ENCODE data around the gene PPP2R3B.
"Not testable (repeated sequence)": the region's sequence is repeated elsewhere in the genome, so short reads cannot be mapped to it uniquely, and the experiment has no call there.

Gene PPP2R3B

DNA sequence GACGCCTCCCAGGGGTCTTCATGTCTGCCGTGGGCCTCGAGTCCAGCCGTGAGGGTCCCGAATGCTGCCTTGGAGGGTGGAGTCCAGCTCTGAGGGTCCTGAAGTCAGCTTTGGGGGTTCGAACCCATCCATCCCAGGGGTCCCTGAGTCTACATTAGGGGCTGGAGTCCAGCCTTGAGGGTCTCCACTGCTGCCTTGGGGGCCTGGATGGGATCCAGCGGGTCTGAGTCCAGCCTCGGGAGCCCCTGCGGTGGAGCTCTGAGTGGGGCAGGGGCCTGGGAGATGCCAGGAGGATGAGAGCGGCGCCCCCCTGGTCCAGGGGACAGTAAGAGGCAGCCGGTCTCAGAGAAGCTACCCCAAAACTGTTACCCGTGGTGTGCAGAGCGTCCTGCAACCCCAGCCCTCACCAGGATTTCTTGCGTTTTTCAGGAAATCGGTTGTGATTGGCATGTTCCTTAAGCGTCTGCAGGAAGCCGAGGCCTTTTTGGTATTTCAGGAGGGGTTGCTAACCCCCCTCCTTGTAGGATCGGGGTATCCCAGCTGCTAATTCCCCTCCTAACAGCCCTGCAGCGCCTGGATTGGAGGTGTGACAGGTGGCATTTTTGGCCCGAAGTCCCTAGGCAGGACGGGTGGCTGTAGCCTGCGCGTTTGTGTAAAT lies 66.5 kb downstream of the PPP2R3B start:
- no peak for DNase-seq (ENCODE audit: low spot score)

DNA sequence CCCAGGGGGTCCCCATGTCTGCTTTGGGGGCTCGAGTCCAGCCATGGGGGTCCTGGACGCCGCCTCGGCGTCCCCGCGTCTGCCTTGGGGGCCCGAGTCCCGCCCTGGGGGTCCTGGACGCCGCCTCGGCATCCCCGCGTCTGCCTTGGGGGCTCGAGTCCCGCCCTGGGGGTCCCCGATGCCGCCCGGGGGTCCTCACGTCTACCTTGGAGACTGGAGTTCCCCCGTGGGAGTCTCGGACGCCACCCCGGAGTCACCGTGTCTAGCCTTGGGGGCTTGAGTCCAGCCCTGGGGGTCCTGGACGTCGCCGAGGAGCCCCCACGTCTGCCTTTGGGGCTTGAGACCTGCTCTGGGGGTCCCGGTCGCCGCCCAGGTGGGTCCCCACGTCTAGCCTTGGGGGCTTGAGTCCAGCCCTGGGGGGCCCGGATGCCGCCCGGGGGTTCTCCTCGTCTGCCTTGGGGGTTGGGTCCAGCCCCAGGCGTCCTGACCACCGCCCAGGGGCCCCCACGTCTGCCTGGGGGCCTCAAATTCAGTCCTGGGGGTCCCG lies 67.1 kb downstream of the PPP2R3B start:
- DNase-seq (ENCODE audit: low spot score) = no peak

DNA sequence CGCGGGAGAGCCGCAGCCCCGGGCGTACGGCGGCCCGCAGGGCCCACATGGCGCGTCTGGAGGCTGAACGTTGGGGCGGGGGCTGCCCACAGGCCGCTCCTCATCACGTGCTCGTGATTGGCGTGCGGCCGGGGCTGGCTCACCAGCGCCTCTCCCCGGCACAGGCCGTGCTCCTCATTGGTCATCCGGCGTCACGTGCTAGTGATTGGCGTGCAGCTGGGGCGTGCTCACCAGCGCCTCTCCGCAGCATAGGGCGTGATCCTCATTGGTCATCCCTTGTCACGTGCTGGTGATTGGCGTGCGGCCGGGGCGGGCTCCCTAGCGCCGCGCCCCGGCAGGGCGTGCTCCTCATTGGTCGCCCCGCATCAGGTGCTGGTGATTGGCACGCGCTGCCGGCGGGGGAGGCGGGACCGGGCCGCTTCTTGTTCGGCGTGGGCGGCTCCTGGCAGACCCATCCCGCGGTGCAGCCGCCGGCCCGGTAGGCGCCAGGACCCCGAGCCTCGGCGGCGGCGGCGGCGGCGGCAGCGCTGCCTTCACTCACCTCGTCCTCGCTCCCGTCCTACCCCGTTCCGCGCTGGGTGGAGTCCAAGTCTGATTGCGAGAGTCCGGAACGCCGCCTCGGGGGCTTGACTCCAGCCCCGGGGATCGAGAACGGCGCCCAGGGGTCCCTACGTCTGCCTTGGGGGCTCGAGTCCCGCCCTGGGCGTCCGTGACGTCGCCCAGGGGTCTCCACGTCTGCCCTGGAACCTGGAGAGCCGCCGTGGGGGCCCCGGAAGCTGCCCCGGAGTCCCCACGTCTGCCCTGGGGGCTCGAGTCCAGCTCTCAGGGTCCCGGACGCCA lies 67.7 kb downstream of the PPP2R3B start, which contains the start of gene GTPBP6:
Gene GTPBP6 (minus strand): TSS at position 58 of the 840 bp plus-strand sequence. CDS start 9 bp downstream, at position 49.
- peak; percentile 97 for DNase-seq (ENCODE audit: low spot score)

DNA sequence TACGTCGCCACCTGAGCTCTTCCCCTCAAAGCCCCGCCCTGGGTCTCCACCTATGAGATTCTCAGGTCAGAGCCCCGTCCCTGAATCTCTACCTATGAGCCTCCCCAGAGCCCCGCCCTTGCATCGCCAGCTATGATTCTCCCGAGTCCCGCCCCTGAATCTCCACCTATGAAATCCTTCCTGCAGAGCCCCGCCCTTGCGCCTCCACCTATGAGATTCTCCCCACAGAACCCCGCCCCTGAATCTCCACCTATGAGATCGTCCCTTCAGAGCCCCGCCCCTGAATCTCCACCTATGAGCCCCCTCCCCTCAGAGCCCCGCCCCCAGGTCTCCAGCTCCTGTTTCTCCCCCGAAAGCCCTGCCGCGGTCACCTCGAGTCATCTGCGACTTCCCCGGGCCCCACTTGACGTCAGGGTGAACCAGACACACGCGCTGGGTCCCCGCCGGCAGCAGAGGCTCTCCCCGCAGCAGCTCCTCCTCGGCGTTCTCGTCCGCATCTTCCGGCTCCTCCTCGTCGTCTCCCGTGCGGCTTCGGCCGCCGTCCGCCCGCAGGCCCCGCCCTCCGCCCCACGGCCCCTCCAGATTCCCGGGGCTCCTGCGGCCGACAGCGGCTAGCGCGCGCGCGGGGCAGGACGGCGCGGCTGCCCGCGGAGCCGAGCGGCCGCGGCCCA lies 68.5 kb downstream of the PPP2R3B start:
- peak; percentile 94 for DNase-seq (ENCODE audit: low spot score)

DNA sequence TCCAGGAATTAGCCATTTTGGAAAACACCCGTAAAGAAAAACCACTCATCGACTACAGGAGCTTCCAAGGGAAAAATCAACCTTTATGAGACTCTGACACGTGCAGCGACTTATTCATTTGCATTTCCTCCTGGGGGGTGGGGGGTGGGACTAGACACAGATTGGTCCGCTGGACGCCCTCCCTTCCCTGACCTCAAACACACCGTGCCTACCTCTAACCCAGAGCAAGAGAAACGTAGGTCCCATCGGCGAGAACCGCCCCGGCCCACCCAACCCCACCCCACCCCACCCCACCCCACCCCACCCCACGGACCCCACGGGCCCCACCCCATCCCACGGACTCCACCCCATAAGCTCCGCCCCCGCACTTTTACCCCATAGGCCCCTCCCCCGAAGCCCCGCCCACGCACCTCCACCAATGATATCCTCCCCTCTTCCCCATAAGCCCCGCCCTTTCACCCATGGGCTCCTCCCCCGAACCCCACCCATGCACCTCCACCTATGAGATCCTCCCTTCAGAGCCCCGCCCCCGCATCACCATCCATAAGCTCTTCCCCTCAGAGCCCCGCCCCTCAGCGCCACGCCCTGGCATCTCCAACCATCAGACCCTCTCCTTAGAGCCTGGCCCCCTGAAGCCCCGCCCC lies 69.2 kb downstream of the PPP2R3B start:
- no peak for DNase-seq (ENCODE audit: low spot score)

DNA sequence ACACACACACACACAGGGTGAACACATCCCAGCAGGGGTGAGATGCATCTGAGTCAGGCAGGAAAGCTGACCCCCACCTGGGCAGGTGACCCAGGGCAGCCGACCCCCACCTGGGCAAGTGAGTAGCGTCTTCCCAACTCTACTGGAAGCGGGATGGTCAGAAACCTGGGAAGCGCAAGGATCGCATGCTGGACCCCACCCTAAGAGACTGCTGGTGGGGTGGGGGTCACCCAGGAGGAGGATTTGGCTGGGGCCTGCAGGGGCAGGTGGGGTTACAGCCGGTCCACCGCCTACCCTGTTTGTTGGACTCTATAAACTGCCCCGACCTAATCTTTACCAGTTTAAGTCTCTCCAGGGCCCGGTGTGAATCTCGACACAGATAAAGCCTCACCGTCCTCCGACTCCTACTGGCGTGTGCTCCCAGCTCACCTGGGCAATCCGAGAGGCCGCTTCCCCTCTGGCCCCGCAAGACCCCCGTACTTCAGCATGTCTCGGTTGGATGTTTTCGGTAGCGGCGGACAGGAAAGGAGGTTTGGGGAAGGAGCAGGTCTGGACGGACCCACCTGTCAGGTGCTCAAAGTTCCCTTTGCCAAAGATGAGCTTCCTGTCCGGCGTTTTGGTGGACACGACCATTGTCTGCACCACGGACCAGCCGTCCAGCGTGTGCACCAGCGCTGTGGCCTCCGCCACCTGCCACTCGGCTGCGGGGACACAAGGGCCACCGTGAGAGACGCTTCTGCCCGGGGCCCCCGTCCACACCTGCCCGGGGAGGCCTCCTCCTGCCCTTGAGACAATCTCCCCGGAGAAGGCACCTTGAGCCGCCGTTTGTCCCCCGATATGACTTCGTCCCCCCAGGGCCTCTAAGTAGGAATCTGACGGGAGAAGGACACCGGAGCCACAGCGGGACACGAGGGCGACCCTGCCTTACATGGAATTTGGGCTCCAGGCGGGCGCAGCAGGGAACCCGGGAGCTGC lies 70.1 kb downstream of the PPP2R3B start:
- no peak for DNase-seq (ENCODE audit: low spot score)

DNA sequence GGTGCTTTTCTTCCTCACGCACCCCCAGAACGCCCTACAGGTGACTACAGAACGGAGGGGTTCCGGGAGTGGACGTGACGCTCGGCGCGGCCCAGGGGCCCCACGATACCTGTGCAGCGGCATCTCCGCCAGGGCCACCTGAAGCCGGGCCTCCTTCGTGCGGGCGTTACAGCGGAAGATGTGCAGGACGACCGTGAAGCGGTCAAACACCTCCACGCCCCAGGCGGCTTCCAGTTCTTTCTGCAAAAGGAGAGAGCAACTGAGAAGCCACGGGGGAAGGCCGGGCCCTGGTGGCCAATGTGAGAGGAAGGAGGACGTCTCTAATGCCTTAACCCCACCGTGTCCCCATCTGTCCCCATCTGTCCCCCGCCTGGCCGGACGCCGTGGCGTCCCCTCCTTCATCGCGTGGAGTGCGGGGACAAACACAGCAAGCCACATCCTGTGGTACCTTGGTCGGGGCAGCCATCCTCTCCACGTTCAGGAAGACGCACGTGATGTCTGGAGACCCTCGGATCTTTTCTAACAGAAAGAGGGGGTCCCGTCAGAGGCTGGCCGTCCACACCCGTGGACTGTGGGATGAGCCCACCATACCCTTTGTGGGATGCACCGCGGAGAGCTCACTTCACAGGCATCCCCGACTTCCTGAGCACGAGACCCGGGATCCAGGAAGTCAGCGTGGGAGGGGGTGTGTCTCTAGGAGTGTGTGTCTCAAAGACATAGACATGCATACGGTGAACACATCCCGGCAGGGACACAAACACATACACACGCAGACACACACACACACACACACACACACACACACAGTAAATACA lies 71.7 kb downstream of the PPP2R3B start:
- DNase-seq (ENCODE audit: low spot score) = no peak

DNA sequence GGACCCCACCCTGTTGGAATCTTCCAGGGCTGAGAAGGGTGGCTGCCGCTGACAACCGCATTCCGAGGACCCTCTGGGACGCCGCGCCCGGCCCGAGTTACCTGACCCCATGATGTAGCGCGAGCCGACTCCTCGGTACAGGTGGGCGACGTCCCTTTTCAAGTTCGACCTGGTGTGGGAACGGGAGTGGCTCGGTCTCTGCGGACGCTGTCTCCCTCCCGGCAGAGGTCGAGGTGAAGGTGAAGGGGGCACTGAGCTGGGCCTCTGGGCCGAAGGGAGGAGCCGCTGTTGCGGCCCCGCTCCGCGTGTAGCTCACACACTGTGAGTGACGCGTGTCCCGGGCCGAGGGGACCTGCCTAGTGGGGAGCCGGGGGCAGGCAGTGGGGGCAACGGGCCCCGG lies 72.7 kb downstream of the PPP2R3B start:
- DNase-seq (ENCODE audit: low spot score) = no peak

DNA sequence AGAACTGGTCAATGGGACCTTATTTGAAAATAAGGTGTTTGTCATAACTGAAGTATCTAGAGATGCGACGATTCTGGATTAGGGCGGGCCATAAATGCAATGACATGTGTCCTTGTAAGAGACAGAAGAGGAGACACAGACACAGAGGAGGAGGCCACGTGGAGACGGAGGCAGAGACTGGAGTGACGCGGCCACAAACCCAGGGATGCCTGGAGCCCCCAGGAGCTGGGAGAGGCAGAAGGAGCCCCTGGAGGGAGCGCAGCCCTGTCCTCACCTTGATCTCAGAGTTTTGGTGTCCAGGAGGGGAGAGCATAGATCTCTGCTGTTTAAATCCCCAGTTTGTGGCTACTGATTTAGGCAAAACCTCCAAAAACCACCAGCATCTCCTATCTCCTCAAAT lies 73.2 kb downstream of the PPP2R3B start:
- DNase-seq (ENCODE audit: low spot score) = no peak

DNA sequence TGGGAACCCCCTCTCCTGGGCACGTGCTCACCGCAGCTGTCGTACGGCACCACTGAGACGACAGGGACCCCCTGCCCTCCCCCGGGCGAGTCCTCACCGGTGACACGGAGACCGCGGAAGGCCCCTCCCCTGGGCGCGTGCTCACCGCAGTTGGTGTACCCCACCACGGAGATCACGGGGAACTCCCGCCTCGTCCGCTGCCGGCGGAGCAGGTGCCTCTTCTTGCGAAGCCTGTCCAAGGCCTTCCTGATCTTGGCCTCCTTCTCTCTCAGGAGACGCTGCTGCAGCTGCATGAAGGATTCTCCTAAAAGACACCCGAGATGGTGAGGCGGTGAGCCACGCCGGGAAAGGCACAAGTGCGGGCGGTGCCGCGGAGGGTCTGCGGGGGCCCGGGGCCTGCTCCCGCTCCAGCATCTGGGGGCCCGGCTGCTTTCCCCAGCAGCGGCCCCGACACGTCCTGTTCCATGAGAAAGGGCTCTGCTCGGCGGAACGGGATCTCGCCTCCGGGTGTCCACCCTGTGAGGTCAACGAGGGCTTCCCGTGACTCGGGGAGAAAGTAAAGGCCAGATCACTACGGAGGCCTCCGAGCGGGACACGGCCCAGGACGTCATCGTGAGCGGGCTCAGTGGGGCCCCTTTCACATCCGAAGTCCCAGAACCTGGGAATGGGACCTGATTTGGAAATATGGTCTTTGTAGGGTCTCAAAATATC lies 73.9 kb downstream of the PPP2R3B start:
- DNase-seq (ENCODE audit: low spot score) = no peak

DNA sequence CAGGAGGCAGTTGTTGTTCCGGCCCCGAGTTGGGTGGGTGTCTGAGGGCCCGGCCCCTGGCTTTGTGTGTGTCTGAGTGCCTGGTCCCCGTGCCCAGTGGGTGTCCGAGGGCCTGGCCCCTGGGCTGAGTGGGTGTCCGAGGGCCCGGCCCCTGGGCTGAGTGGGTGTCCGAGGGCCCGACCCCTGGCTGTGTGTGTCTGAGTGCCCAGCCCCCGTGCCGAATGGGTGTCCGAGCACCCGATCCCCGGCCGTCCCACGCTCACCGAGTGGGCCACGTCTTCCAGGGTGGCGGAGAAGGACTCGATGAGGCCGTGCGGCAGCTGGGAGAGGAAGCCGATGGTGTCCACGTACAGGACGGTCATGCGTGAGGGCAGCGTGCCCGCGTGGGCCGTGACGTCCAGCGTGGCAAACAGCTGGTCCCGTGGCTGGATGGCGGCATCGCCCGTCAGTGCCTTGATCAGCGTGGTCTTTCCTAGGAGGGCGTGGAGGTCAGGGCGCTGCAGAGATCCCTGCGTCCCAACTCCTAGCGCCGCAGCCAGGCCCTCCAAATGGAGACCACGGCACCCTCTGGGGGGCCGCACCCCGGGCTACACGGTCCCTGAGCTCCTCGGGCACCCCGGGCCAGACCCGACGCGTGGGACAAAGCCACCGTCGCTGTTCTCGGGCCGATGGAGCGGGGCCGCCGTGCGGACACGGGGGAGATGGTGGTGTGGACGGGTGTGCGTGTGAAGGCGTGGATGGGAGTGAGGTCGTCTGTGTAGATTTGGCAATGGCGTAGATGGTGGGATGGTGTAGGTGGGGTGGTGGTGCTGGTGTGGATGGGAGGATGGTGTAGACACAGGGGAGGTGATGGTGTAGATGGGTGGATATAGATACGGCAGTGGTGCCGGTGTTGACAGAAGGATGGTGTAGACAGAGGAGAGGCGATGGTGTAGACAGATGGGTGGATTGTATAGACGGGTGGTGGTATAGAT lies 75.3 kb downstream of the PPP2R3B start:
- no peak for DNase-seq (ENCODE audit: low spot score)

DNA sequence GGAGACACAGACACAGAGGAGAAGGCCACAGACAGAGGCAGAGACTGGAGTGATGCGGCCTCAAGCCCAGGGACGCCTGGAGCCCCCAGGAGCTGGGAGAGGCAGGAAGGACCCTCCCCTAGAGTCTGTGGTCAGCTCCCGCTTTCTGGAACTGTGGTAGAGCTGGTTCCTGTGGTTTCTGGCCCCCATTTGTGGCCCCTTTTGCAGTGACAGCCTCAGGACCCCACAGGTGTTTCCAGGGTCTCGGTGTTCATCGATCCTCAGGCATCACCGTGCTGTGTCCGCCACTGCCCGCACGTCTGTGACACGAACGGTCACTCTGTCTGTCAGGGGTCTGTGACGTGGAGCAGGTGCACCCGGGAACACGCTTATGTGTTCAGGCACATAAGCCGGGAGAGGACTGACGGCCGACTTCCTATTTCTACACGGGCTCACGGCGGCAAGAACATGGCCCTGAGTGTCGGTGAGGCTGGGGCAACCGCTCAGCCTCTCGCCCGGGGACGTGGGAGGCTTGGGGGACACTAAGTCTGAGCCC lies 76.0 kb downstream of the PPP2R3B start:
- no peak for DNase-seq (ENCODE audit: low spot score)

DNA sequence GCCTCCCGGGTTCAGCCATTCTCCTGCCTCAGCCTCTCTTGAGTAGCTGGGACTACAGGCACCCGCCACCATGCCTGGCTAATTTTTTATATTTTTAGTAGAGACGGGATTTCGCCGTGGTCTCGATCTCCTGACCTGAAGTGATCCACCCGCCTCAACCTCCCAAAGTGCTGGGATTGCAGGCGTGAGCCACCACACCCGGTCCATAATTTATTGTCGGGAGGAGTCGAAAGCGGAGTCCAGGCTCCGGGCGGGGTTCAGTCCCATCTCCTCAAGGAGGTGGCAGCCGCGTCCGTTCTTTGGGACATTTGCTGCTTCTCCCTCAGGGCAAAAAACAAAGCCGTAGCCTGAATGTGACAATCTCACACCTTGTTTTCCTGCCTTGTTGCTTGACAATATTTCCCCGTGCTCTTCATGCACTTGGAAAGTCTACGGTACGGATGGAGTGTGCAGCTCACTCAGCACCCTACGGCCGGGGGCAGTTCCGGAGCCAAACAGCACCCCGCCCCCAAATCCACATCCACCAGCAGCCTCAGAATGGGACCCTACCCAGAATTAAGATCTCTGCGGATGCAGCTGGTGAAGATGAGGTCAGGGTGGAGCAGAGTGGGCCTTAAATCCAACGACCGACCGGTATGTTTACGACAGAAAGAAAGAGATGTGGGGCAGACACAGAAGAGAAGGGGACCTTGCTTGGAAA lies 77.7 kb downstream of the PPP2R3B start:
- DNase-seq (ENCODE audit: low spot score) = no peak

DNA sequence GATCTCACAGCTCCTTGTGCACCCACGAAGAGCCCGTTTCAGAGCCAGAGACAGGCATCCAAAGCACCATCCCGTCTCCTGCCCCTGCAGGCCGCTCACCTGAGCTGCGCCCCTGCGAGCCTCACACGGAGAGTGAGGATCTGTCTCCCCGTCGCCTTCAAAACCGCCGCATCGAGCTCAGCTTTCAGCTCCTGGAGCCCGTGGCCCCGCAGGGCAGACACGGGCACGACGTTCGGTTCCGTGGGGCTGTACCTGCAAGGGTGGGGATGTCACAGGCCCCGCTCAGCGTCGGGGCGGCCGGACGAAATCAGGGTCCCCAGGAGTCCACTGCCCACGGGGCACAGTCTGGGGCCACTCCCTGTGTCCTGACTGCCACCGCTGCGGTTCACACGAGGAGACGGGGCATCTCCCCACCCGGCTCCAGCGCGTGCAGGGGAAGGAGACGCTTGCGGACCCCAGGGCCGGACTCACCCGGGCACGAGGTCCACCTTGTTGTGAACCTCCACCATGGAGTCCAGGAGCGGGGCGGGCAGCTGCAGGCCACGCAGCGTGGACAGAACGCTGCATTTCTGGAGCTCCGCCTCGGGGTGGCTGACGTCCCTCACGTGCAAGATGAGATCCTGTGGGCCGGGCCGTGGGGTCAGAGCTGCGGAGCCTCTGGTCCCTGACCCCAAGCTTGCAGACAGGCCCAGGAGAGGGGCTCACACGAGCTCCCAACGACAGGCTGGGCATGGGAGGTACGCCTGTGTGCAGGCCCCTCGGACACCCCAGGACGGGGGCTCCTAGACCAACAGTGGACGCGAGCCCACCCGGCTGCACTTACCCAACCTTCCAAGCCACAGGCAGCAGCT lies 79.2 kb downstream of the PPP2R3B start:
- no peak for DNase-seq (ENCODE audit: low spot score)

DNA sequence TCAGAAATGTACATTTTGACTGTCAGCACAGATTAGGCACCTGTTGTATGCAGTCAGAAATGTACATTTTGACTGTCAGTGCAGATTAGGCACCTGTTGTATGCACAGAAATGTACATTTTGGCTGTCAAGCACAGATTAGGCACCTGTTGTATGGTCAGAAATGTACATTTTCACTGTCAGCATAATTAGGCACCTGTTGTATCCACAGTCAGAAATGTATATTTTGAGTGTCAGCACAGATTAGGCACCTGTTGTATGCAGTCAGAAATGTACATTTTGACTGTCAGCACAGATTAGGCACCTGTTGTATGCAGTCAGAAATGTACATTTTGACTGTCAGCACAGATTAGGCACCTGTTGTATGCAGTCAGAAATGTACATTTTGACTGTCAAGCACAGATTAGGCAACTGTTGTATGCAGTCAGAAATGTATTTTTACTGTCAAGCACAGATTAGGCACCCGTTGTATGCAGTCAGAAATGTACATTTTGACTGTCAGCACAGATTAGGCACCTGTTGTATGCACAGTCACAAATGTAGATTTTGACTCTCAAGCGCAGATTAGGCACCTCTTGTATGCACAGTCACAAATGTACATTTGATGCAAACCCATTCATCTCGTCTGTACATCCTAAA lies 80.0 kb downstream of the PPP2R3B start:
- not testable (repeated sequence) for DNase-seq (ENCODE audit: low spot score)

All from SK-N-DZ (cell line).